GM20000 (cell line): ENCODE data around the gene OR7C1.
"Not testable (repeated sequence)": the region's sequence is repeated elsewhere in the genome, so short reads cannot be mapped to it uniquely, and the experiment has no call there.

Experiments
- DNase-seq: peaks from one replicate; pipeline ENCODE4 v3.0.0; 2012; ENCODE audit warnings: low spot score
- CTCF ChIP-seq: IDR thresholded peaks from 2 replicates; pipeline ENCODE4 v1.5.1; 2012; ENCODE audit warnings: mild to moderate bottlenecking, control low read depth; ENCODE audit errors: extremely low read depth, missing control alignments

OR7C1 gene

GRCh38 chr19:14782626-14783409 lies 52.2 kb downstream of the OR7C1 start:
- DNase-seq = no peak
- no peak for TF ChIP-seq CTCF

- not testable (repeated sequence) for DNase-seq
Measured at GRCh38 chr19:14781713-14782536, 53.1 kb downstream of the OR7C1 start.

- DNase-seq = peak; percentile 26
Measured at GRCh38 chr19:14780622-14781225, 54.3 kb downstream of the OR7C1 start.

- no peak for TF ChIP-seq CTCF
Measured at GRCh38 chr19:14779151-14779550, 55.8 kb downstream of the OR7C1 start.

GRCh38 chr19:14778110-14778845 lies 56.7 kb downstream of the OR7C1 start, which contains the start of gene ADGRE2:
TSS of gene ADGRE2 (minus strand) at chr19:14778560. CDS start at chr19:14776756, 1,804 bp downstream.
- DNase-seq = not testable (repeated sequence)

More at GRCh38 chr19:14779151-14779550, 55.8 kb downstream of the OR7C1 start:
- no peak for DNase-seq

- not testable (repeated sequence) for DNase-seq
Measured at GRCh38 chr19:14777645-14778044, 57.3 kb downstream of the OR7C1 start.

- no peak for TF ChIP-seq CTCF
- peak; percentile 27 for DNase-seq
Measured at GRCh38 chr19:14775869-14776586, 59.0 kb downstream of the OR7C1 start.

GRCh38 chr19:14775326-14775725 lies 59.7 kb downstream of the OR7C1 start:
- DNase-seq = not testable (repeated sequence)

- no peak for DNase-seq
- TF ChIP-seq CTCF = no peak
Measured at GRCh38 chr19:14774373-14774772, 60.6 kb downstream of the OR7C1 start.

- not testable (repeated sequence) for DNase-seq
Measured at GRCh38 chr19:14773722-14774121, 61.3 kb downstream of the OR7C1 start.
